Neural cell (in vitro differentiated cells): ENCODE data around the gene GNAQ. TPM values are rescaled to one million over a fixed set of nuclear protein-coding genes. Genes with fewer than 3 reads are reported as not detected.

Experiments
- H2AFZ ChIP-seq: fragments of 200-600, 300-800 bp; sonication (generic), shearing (Covaris generic); 2 replicates; pipeline ENCODE4 v1.6.0; 2014; ENCODE audit warnings: low read depth, mild to moderate bottlenecking, antibody characterized with exemption, low read length, moderate library complexity
- H3F3A ChIP-seq: fragments of 200-600 bp; shearing (Covaris generic); 2 replicates; pipeline ENCODE4 v1.6.1; 2016; ENCODE audit warnings: mild to moderate bottlenecking, moderate library complexity, mixed read lengths, antibody characterized with exemption, low read length; ENCODE audit not compliant: insufficient read depth, poor library complexity, severe bottlenecking
- H3K27ac ChIP-seq: fragments of 200-600, 300-800 bp; sonication (generic), shearing (Covaris generic); 2 replicates; pipeline ENCODE4 v1.5.1; 2014; ENCODE audit warnings: mild to moderate bottlenecking, low read length, moderate library complexity
- H3K27me3 ChIP-seq: fragments of 300-800, 200-600 bp; sonication (generic), shearing (Covaris generic); 2 replicates; pipeline ENCODE4 v1.6.0; 2014; ENCODE audit warnings: mild to moderate bottlenecking, low read depth, low read length, moderate library complexity; ENCODE audit not compliant: insufficient read depth
- H3K36me3 ChIP-seq: fragments of 300-800, 200-600 bp; sonication (generic), shearing (Covaris generic); 2 replicates; pipeline ENCODE4 v1.5.1; 2014; ENCODE audit warnings: mild to moderate bottlenecking, antibody characterized with exemption, low read length, moderate library complexity; ENCODE audit not compliant: insufficient read depth
- H3K4me2 ChIP-seq: fragments of 300-800, 200-600 bp; sonication (generic), shearing (Covaris generic); 2 replicates; pipeline ENCODE4 v1.6.0; 2014; ENCODE audit warnings: mild to moderate bottlenecking, low read length
- H3K4me3 ChIP-seq: fragments of 300-800, 200-600 bp; sonication (generic), shearing (Covaris generic); 2 replicates; pipeline ENCODE4 v1.5.1; 2014; ENCODE audit warnings: mild to moderate bottlenecking, low read length, moderate library complexity
- H3K79me2 ChIP-seq: fragments of 200-600 bp; shearing (Covaris generic); replicated peaks from 2 replicates; pipeline ENCODE4 v1.6.0; 2014; ENCODE audit warnings: mild to moderate bottlenecking, low read length, moderate library complexity; ENCODE audit not compliant: insufficient read depth
- H3K9ac ChIP-seq: fragments of 300-800, 200-600 bp; sonication (generic), shearing (Covaris generic); 2 replicates; pipeline ENCODE4 v1.6.1; 2016; ENCODE audit warnings: mild to moderate bottlenecking, low read length, mixed read lengths
- H3K9me2 ChIP-seq: fragments of 200-600 bp; shearing (Covaris generic); 2 replicates; pipeline ENCODE4 v1.6.1; 2016; ENCODE audit warnings: mild to moderate bottlenecking, low read length, mixed read lengths; ENCODE audit not compliant: insufficient read depth
- H3K9me3 ChIP-seq: fragments of 200-600, 300-800 bp; sonication (generic), shearing (Covaris generic); 2 replicates; pipeline ENCODE4 v1.6.1; 2016; ENCODE audit warnings: mild to moderate bottlenecking, mixed run types, low read length, moderate library complexity, mixed read lengths
- H4K20me1 ChIP-seq: fragments of 200-600 bp; shearing (Covaris generic); 2 replicates; pipeline ENCODE4 v1.6.1; 2016; ENCODE audit warnings: mild to moderate bottlenecking, mixed run types; ENCODE audit not compliant: insufficient read depth
- CTCF ChIP-seq: fragments of 450-650 bp; IDR thresholded peaks from 2 replicates; pipeline ENCODE4 v1.5.1; 2014; ENCODE audit warnings: antibody characterized with exemption, mild to moderate bottlenecking, moderate library complexity; ENCODE audit not compliant: poor library complexity, severe bottlenecking
- EP300 ChIP-seq: fragments of 450-650 bp; conservative IDR thresholded peaks from 2 replicates; pipeline ENCODE4 v1.6.1; 2014; ENCODE audit warnings: antibody characterized with exemption, mild to moderate bottlenecking, moderate library complexity; ENCODE audit not compliant: poor library complexity, severe bottlenecking
- EZH2 ChIP-seq: fragments of 200-600, 300-800 bp; shearing (Covaris generic), sonication (generic); IDR thresholded peaks from 2 replicates; pipeline ENCODE4 v1.6.1; 2014; ENCODE audit warnings: antibody characterized with exemption, low read length, borderline replicate concordance, mild to moderate bottlenecking; ENCODE audit not compliant: insufficient read depth, poor library complexity, severe bottlenecking
- MXI1 ChIP-seq: fragments of 450-650 bp; conservative IDR thresholded peaks from 2 replicates; pipeline ENCODE4 v1.6.1; 2014; ENCODE audit warnings: antibody characterized with exemption, mild to moderate bottlenecking; ENCODE audit not compliant: poor library complexity, severe bottlenecking
- POLR2AphosphoS5 ChIP-seq: IDR thresholded peaks from 2 replicates; pipeline ENCODE4 v1.6.1; 2012
- RAD21 ChIP-seq: fragments of 450-650 bp; conservative IDR thresholded peaks from 2 replicates; pipeline ENCODE4 v1.6.1; 2014; ENCODE audit warnings: antibody characterized with exemption, mild to moderate bottlenecking, moderate library complexity
- REST ChIP-seq: IDR thresholded peaks from 2 replicates; pipeline ENCODE4 v1.6.1; 2012; ENCODE audit warnings: borderline replicate concordance
- SMC3 ChIP-seq: fragments of 450-650 bp; conservative IDR thresholded peaks from 2 replicates; pipeline ENCODE4 v1.6.1; 2014; ENCODE audit warnings: antibody characterized with exemption, mild to moderate bottlenecking, moderate library complexity; ENCODE audit not compliant: poor library complexity
- TAF1 ChIP-seq: IDR thresholded peaks from 2 replicates; pipeline ENCODE4 v1.6.1; 2012; ENCODE audit warnings: low read depth
- polyA plus RNA-seq: library from polyadenylated mRNA; depleted of rRNA; stranded (reverse); fragments of >200 nt; gene quantifications from 2 replicates; pipeline ENCODE4 v1.2.3, GENCODE V29; 2014

The GNAQ gene
- polyA plus RNA-seq, 1 donor from 2014 or later = 86.7 TPM

- Histone ChIP-seq H2AFZ (no peak overlapping the region), H4K20me1 (no peaks in the 10 kb centered on the region), H3K4me2 (no peak overlapping the region), H3K4me3 (no peak overlapping the region), H3K27ac (no peak overlapping the region), H3K9ac (no peak overlapping the region), H3K79me2 (peaks cover 10% of the 10 kb centered on the region), H3F3A (no peaks in the 10 kb centered on the region), H3K36me3 (peaks cover 4% of the 10 kb centered on the region), H3K9me3 (no peaks in the 10 kb centered on the region), H3K9me2 (no peaks in the 10 kb centered on the region), H3K27me3 (no peaks in the 10 kb centered on the region)
- TF ChIP-seq REST (no peak), POLR2AphosphoS5 (no peak), EP300 (no peak), EZH2 (no peak), SMC3 (no peak), CTCF (no peak), MXI1 (no peak)
These were observed 236.6 kb downstream of the GNAQ start for GRCh38 chr9:77794985-77795384.

DNA sequence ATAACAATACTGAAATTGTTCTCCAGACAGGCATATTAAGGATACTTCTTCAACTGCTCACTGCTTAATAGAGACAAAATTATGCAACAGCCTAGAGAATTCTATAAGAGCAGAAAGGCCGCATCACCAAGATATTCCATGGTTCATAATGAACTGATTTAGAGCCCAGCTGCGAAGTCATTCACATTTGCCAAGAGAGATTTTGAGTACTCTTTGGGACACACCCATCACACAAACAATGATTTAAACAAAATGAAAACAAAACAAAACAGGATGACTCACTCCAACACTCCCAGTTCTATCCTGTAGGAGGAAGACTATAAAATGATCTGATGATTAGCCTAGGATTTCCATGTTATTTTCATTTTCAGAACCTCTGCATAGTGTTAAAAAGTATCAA is 237.8 kb downstream of the GNAQ start:
- peaks cover 4% of the 10 kb centered on the region for H3K36me3 ChIP-seq
- H3K4me3 ChIP-seq = no peak overlapping the region
- no peaks in the 10 kb centered on the region for H3K27me3 ChIP-seq
- no peak for TF ChIP-seq RAD21
- no peak for TF ChIP-seq CTCF
- TF ChIP-seq MXI1 = no peak
- TF ChIP-seq TAF1 = no peak
- no peak for TF ChIP-seq EP300
- no peak for TF ChIP-seq POLR2AphosphoS5
- no peak for TF ChIP-seq EZH2
- TF ChIP-seq REST = no peak
- no peak for TF ChIP-seq SMC3
- no peak overlapping the region for H3K27ac ChIP-seq
- H3K9me3 ChIP-seq = no peaks in the 10 kb centered on the region
- H4K20me1 ChIP-seq = no peaks in the 10 kb centered on the region
- H3F3A ChIP-seq = no peaks in the 10 kb centered on the region
- H3K79me2 ChIP-seq = no peaks in the 10 kb centered on the region
- H2AFZ ChIP-seq = no peak overlapping the region
- H3K9me2 ChIP-seq = no peaks in the 10 kb centered on the region
- no peak overlapping the region for H3K4me2 ChIP-seq
- no peak overlapping the region for H3K9ac ChIP-seq
